Testis (tissue), 3 donors: ENCODE results near the gene IGFLR1. TPM values are rescaled to one million over a fixed set of nuclear protein-coding genes. Genes with fewer than 3 reads are reported as not detected.

Experiments used
- DNase-seq: peaks from one replicate; pipeline ENCODE4 v3.0.0-alpha.2; 2019
- H3K27ac ChIP-seq, 2 donors: fragments of 200-600 bp; sonication (generic); one replicate each; pipeline ENCODE4 v1.5.1; 2019
- H3K27me3 ChIP-seq: fragments of 200-600 bp; sonication (generic); one replicate; pipeline ENCODE4 v1.5.1; 2019
- H3K36me3 ChIP-seq: fragments of 200-600 bp; sonication (generic); one replicate; pipeline ENCODE4 v1.5.1; 2017; ENCODE audit warnings: low read depth; ENCODE audit errors: missing control alignments
- H3K4me1 ChIP-seq: fragments of 200-600 bp; sonication (generic); one replicate; pipeline ENCODE4 v1.5.1; 2019
- H3K4me3 ChIP-seq, 2 donors: fragments of 200-600 bp; sonication (generic); one replicate each; pipeline ENCODE4 v1.5.1; 2017 to 2019
- H3K9me3 ChIP-seq: fragments of 200-600 bp; sonication (generic); one replicate; pipeline ENCODE4 v1.5.1; 2017
- CTCF ChIP-seq, 3 experiments: fragments of 450-650 bp in 2 of 3; fragments of 200-600 bp in 1 of 3; sonication (generic) in 1 of 3; IDR thresholded peaks; one replicate each; pipeline ENCODE4 v1.5.1; 2016 to 2019; ENCODE audit warnings: antibody characterized with exemption in 3 of 3, mild to moderate bottlenecking in 2 of 3, moderate library complexity in 1 of 3
- POLR2A ChIP-seq: fragments of 450-650 bp; IDR thresholded peaks from one replicate; pipeline ENCODE4 v1.6.1; 2017; ENCODE audit warnings: antibody characterized with exemption, mild to moderate bottlenecking, moderate library complexity
- WGBS, 2 donors: methylation state at CpG; one replicate each; pipeline ENCODE4 v1.1.5; 2018; 5-methylcytosine and 5-hydroxymethylcytosine counted together
- intact Hi-C: fragments of 100-400 bp; cut with DNase I; formaldehyde crosslinking; loops from one replicate; pipeline ENCODE4 v1.15.1; 2023; ENCODE audit warnings: low total_unique reads
- polyA plus RNA-seq: library from polyadenylated mRNA; stranded (reverse); fragments of 350-450 nt; fragmentation: Illumina TruSeq; extraction: RNeasy Lipid Tissue Mini Kit (QIAGEN cat#74804); gene quantifications from one replicate; pipeline ENCODE4 v1.2.3, GENCODE V29; 2014; ENCODE audit warnings: low read depth, low replicate concordance; ENCODE audit not compliant: insufficient read depth
- total RNA-seq, 2 donors: library from RNA; depleted of rRNA; stranded (reverse); fragments of >200 nt; gene quantifications; one replicate each; pipeline ENCODE4 v1.2.3, GENCODE V29; 2016

IGFLR1 gene
- total and polyA plus RNA-seq, 3 donors from 2014 or later: 9.9 to 15.9 (median 15.7) TPM

- Histone ChIP-seq H3K9me3 (no peaks in the 10 kb centered on the region), H3K27ac (no peak overlapping the region), H3K27me3 (no peaks in the 10 kb centered on the region), H3K36me3 (no peaks in the 10 kb centered on the region), H3K4me3 (no peak overlapping the region), H3K4me1 (peaks cover 22% of the 10 kb centered on the region)
- intact Hi-C loops: no loop called here
- no peak for DNase-seq
- TF ChIP-seq CTCF (IDR thresholded peaks at IDR 0.05) (no peak), POLR2A (no peak)
- 86 to 90% methylated on average over 10 to 14 of the region's 14 CpGs for WGBS, 2 donors
These were observed 9.8 kb upstream of the IGFLR1 start for GRCh38 chr19:35751839-35752745.

- no peak overlapping the region for H3K4me3 ChIP-seq
- no peak overlapping the region for H3K27ac ChIP-seq
- H3K36me3 ChIP-seq: no peaks in the 10 kb centered on the region
- intact Hi-C loops: no loop called here
- TF ChIP-seq CTCF (IDR thresholded peaks at IDR 0.05): no peak
- no peak for TF ChIP-seq POLR2A
- no peak for DNase-seq
- peaks cover 20% of the 10 kb centered on the region for H3K4me1 ChIP-seq
- H3K27me3 ChIP-seq: no peaks in the 10 kb centered on the region
- WGBS, 2 donors: 77 to 80% methylated on average over 4 to 5 of the region's 5 CpGs
- no peaks in the 10 kb centered on the region for H3K9me3 ChIP-seq
These were observed 7.9 kb upstream of the IGFLR1 start for GRCh38 chr19:35750167-35750566.

- Histone ChIP-seq H3K27ac (peak within 1 kb of the TSS; percentile 45 to 82), H3K27me3 (no peaks in the 10 kb centered on the region), H3K9me3 (no peaks in the 10 kb centered on the region), H3K4me3 (peak within 1 kb of the TSS; percentile 91), H3K36me3 (no peaks in the 10 kb centered on the region), H3K4me1 (peaks cover 16% of the 10 kb centered on the region)
- peak; percentile 100 for DNase-seq
- peak in 2 of 3 experiments; percentile 1 to 15 for TF ChIP-seq CTCF (IDR thresholded peaks at IDR 0.05)
- TF ChIP-seq POLR2A: peak; percentile 80
- WGBS, 2 donors: 1% methylated on average over 28 to 45 of the region's 45 CpGs
- intact Hi-C loops: no loop called here
These were observed 6.1 kb upstream of the IGFLR1 start, which contains the start of gene LIN37 for GRCh38 chr19:35748106-35749020. TSS of gene LIN37 (plus strand) at chr19:35748576. CDS start at chr19:35748725, 149 bp downstream.

GRCh38 chr19:35746531-35746930, 4.3 kb upstream of the IGFLR1 start:
- Histone ChIP-seq H3K36me3 (no peaks in the 10 kb centered on the region), H3K27ac (peak overlapping the region in 1 of 2 donors; percentile 100), H3K9me3 (no peaks in the 10 kb centered on the region), H3K27me3 (no peaks in the 10 kb centered on the region), H3K4me1 (peaks cover 16% of the 10 kb centered on the region), H3K4me3 (no peak overlapping the region)
- intact Hi-C loops: no loop called here
- WGBS, 2 donors: 78 to 83% methylated on average over 5 of the region's 5 CpGs
- no peak for DNase-seq
- TF ChIP-seq CTCF (IDR thresholded peaks at IDR 0.05): no peak
- no peak for TF ChIP-seq POLR2A
